ENCODE measurements around the gene ALDH1B1. TPM values are rescaled to one million over a fixed set of nuclear protein-coding genes. Genes with fewer than 3 reads are reported as not detected.

Gene ALDH1B1
- total and polyA plus RNA-seq, 2 donors (not counting 3 experiments of a cell fraction or from before 2014, with no cell fraction given), result 11.5 to 20.5 TPM

DNA sequence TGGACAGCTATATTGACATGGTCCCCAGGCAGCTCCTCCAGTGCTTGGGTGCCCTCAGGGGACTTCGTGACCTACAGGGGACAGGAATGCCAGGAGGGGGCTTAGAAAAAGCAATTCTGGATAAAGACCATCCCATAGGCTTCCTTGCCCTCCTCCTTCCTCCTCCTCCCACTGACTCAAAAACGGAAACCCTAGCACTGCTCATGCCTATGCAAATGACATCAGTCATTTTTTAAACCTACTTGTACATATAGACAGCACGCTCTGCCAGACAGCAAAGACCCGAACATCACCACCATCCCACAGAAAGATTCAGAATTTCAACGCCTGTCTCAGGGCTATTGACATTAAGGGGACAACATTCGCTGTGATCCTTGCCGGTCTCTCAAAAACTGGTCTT lies 20.8 kb downstream of the ALDH1B1 start:
- H4K20me1 ChIP-seq (replicated peaks; ENCODE audit: control insufficient read depth, extremely low read depth, insufficient read depth, low read length), result no peaks in the 10 kb centered on the region
- H3K9me1 ChIP-seq (replicated peaks; ENCODE audit: control insufficient read depth, extremely low read depth, insufficient read depth, low read length), result no peaks in the 10 kb centered on the region
- H3K4me1 ChIP-seq (ENCODE audit: control insufficient read depth, extremely low read depth, insufficient read depth, low read length), result no peaks in the 10 kb centered on the region
- H2AFZ ChIP-seq (ENCODE audit: low read depth, low read length), result no peak overlapping the region
- no peak overlapping the region for H3K4me3 ChIP-seq (replicated peaks in 1 of 3; ENCODE audit: insufficient read depth in 1 of 3, low read depth in 1 of 3, low read length in 3 of 3)
- POLR2A ChIA-PET, result no interaction called here
- H3K9ac ChIP-seq (replicated peaks; ENCODE audit: extremely low read depth, insufficient read depth, low read length), result no peak overlapping the region
- H3K79me2 ChIP-seq (ENCODE audit: control insufficient read depth, insufficient read depth, low read length), result no peaks in the 10 kb centered on the region
- no peaks in the 10 kb centered on the region for H3K36me3 ChIP-seq (ENCODE audit: control insufficient read depth in 2 of 2, extremely low read depth in 1 of 2, insufficient read depth in 2 of 2, low read length in 2 of 2)
- no peaks in the 10 kb centered on the region for H3K9me3 ChIP-seq (replicated peaks; ENCODE audit: control insufficient read depth, insufficient read depth, low read length)
- TF ChIP-seq JUN (IDR thresholded peaks at IDR 0.05; ENCODE audit: borderline replicate concordance, insufficient read depth, insufficient read length, low read depth), result no peak
- no peak for TF ChIP-seq POLR2A (IDR thresholded peaks at IDR 0.05; ENCODE audit: low read depth, low read length)
- TF ChIP-seq MYC (IDR thresholded peaks at IDR 0.05; ENCODE audit: low read depth, low read length), result no peak
- TF ChIP-seq FOS (IDR thresholded peaks at IDR 0.05; ENCODE audit: borderline replicate concordance, insufficient read depth, low read length), result no peak
- TF ChIP-seq GATA2 (IDR thresholded peaks at IDR 0.05; ENCODE audit: insufficient read depth, insufficient read length, low read depth, low read length), result no peak
- dilution Hi-C loops (cut with MboI; ENCODE audit: extremely low pct_ligation_motif_present, low sequenced_read_pairs), result no loop called here
- intact Hi-C loops (cut with micrococcal nuclease), result no loop called here
- FAIRE-seq (no peak), DNase-seq (ENCODE audit: low read depth, low spot score) (no peak)
- no peak overlapping the region for H3K27ac ChIP-seq (ENCODE audit: insufficient read depth, low read depth, low read length)
- H3K4me2 ChIP-seq (ENCODE audit: insufficient read depth, low read length), result no peak overlapping the region
- CTCF ChIA-PET, result no interaction called here
- BruUV-seq (replicated peaks), result no TSS peak
- H3K27me3 ChIP-seq (ENCODE audit: control insufficient read depth in 2 of 2, insufficient read depth in 2 of 2, low read length in 2 of 2), result peaks cover 18 to 20% of the 10 kb centered on the region in 2 experiments

DNA sequence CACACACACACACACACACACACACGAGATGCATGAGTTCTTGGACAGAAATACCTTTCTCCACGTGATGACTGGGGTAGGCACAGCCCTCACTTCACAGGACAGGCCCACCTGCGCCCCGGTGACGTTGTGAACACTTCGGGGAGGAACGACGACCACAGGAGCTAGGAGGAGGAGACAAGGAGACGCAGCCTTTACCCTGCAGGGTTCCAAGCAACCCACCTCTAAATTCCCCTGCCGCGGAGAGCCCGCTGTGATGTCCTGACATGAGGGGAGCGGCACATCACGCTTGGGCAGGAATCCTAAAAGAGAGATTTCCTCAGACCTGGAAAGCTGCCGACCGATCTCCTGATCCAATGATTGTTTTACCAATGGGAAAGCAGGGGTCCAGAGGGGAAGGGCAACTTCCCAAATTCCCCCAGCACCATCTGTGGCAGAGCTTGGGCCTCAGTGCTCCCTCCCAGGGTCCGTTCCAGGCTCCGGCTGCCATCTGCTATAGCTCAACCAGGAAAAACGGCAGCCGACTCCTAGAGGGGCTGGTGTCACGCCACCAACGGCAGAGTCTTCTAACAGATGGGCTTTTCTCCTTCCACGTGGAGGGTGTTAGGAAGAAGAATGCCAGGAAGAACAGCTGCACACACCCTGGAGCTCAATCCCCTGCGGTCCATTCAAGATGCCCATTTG lies 21.7 kb downstream of the ALDH1B1 start:
- POLR2A ChIA-PET, result no interaction called here
- H2AFZ ChIP-seq (ENCODE audit: low read depth, low read length), result no peak overlapping the region
- H3K36me3 ChIP-seq (ENCODE audit: control insufficient read depth in 2 of 2, extremely low read depth in 1 of 2, insufficient read depth in 2 of 2, low read length in 2 of 2), result no peaks in the 10 kb centered on the region
- DNase-seq (ENCODE audit: low read depth, low spot score) (no peak), FAIRE-seq (no peak)
- CTCF ChIA-PET, result no interaction called here
- H3K4me3 ChIP-seq (replicated peaks in 1 of 3; ENCODE audit: insufficient read depth in 1 of 3, low read depth in 1 of 3, low read length in 3 of 3), result no peak overlapping the region
- TF ChIP-seq GATA2 (IDR thresholded peaks at IDR 0.05; ENCODE audit: insufficient read depth, insufficient read length, low read depth, low read length) (no peak), JUN (IDR thresholded peaks at IDR 0.05; ENCODE audit: borderline replicate concordance, insufficient read depth, insufficient read length, low read depth) (no peak), POLR2A (IDR thresholded peaks at IDR 0.05; ENCODE audit: low read depth, low read length) (no peak), POLR2AphosphoS5 (IDR thresholded peaks at IDR 0.05; ENCODE audit: insufficient read depth, low read depth, low read length) (no peak), EZH2 (IDR thresholded peaks at IDR 0.05; ENCODE audit: borderline replicate concordance, low read depth, low read length, severe bottlenecking) (no peak)
- TF ChIP-seq, protein P1, sequence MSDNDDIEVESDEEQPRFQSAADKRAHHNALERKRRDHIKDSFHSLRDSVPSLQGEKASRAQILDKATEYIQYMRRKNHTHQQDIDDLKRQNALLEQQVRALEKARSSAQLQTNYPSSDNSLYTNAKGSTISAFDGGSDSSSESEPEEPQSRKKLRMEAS (IDR thresholded peaks at IDR 0.05; ENCODE audit: insufficient read depth, insufficient read length), result no peak
- no peaks in the 10 kb centered on the region for H3K9me3 ChIP-seq (replicated peaks; ENCODE audit: control insufficient read depth, insufficient read depth, low read length)
- no peaks in the 10 kb centered on the region for H3K79me2 ChIP-seq (ENCODE audit: control insufficient read depth, insufficient read depth, low read length)
- H3K9me1 ChIP-seq (replicated peaks; ENCODE audit: control insufficient read depth, extremely low read depth, insufficient read depth, low read length), result no peaks in the 10 kb centered on the region
- intact Hi-C loops (cut with micrococcal nuclease) (no loop called here), dilution Hi-C loops (cut with MboI; ENCODE audit: extremely low pct_ligation_motif_present, low sequenced_read_pairs) (no loop called here)
- H3K27ac ChIP-seq (ENCODE audit: insufficient read depth, low read depth, low read length), result no peak overlapping the region
- no peak overlapping the region for H3K4me2 ChIP-seq (ENCODE audit: insufficient read depth, low read length)
- BruUV-seq (replicated peaks), result no TSS peak
- H4K20me1 ChIP-seq (replicated peaks; ENCODE audit: control insufficient read depth, extremely low read depth, insufficient read depth, low read length), result no peaks in the 10 kb centered on the region
- H3K9ac ChIP-seq (replicated peaks; ENCODE audit: extremely low read depth, insufficient read depth, low read length), result no peak overlapping the region
- H3K4me1 ChIP-seq (ENCODE audit: control insufficient read depth, extremely low read depth, insufficient read depth, low read length), result no peaks in the 10 kb centered on the region
- peaks cover 14 to 20% of the 10 kb centered on the region in 2 experiments for H3K27me3 ChIP-seq (ENCODE audit: control insufficient read depth in 2 of 2, insufficient read depth in 2 of 2, low read length in 2 of 2)

Measured in endothelial cell of umbilical vein (primary cell).